Heart right ventricle (tissue), 16 donors: ENCODE measurements around the gene ALMS1. TPM values are rescaled to one million over a fixed set of nuclear protein-coding genes. Genes with fewer than 3 reads are reported as not detected.
"Not testable (repeated sequence)": the region's sequence is repeated elsewhere in the genome, so short reads cannot be mapped to it uniquely, and the experiment has no call there.

Experiments
- ATAC-seq, 8 donors: fragments of 200-7000 bp; cut with Tn5 transposase; one replicate each; pipeline ENCODE4 v1.9.1; 2020; ENCODE audit warnings: mild to moderate bottlenecking in 8 of 8, moderate library complexity in 8 of 8, moderate number of reproducible peaks in 1 of 8
- DNase-seq, 2 donors: peaks; one replicate each; pipeline ENCODE4 v3.0.0-alpha.2; 2020
- H3K27ac ChIP-seq, 10 donors: fragments of 200-600 bp; sonication (generic) in 2 of 10; one replicate each; pipeline versions ENCODE4 v1.5.0 to v1.8.0; 2020 to 2022; ENCODE audit warnings: mild to moderate bottlenecking in 3 of 10
- H3K27me3 ChIP-seq, 7 donors: fragments of 200-600 bp; one replicate each; pipeline ENCODE4 v1.8.0; 2021 to 2022; ENCODE audit warnings: mild to moderate bottlenecking in 2 of 7
- H3K36me3 ChIP-seq, 9 donors: fragments of 200-600 bp; sonication (generic) in 1 of 9; one replicate each; pipeline versions ENCODE4 v1.5.0 to v1.8.0; 2020 to 2022; ENCODE audit warnings: mild to moderate bottlenecking in 2 of 9
- H3K4me1 ChIP-seq, 9 donors: fragments of 200-600 bp; sonication (generic) in 1 of 9; one replicate each; pipeline versions ENCODE4 v1.5.0 to v1.8.0; 2020 to 2022; ENCODE audit warnings: mild to moderate bottlenecking in 4 of 9
- H3K4me3 ChIP-seq, 10 donors: fragments of 200-600 bp; sonication (generic) in 2 of 10; one replicate each; pipeline versions ENCODE4 v1.5.0 to v1.8.0; 2020 to 2022; ENCODE audit warnings: mild to moderate bottlenecking in 7 of 10, moderate library complexity in 2 of 10
- H3K9me3 ChIP-seq, 11 donors: fragments of 200-600 bp in 10 of 11; sonication (generic) in 2 of 11; one replicate each; pipeline versions ENCODE4 v1.5.0 to v1.8.0; 2013 to 2022; ENCODE audit warnings: mild to moderate bottlenecking in 2 of 11, control low read depth in 1 of 11, moderate library complexity in 1 of 11
- CTCF ChIP-seq, 9 donors: fragments of 200-600 bp; sonication (generic) in 2 of 9; IDR thresholded peaks; one replicate each; pipeline versions ENCODE4 v1.5.0 to v1.8.0; 2021 to 2022; ENCODE audit warnings: antibody characterized with exemption in 9 of 9, mild to moderate bottlenecking in 5 of 9, moderate library complexity in 1 of 9
- WGBS, 2 donors: extraction: QIAGEN DNeasy Blood & Tissue Kit; methylation state at CpG; one replicate each; pipeline ENCODE4 v1.1.7; 2013; ENCODE audit warnings: inconsistent platforms in 1 of 2; 5-methylcytosine and 5-hydroxymethylcytosine counted together
- intact Hi-C, 10 donors: fragments of 100-400 bp; cut with DNase I; formaldehyde crosslinking; loops; one replicate each; pipeline versions ENCODE4 v1.11.1 to v1.14.2; 2022
- polyA plus RNA-seq, 2 donors: library from polyadenylated mRNA; stranded (reverse); fragments of 200-250 nt; gene quantifications; one replicate each; pipeline ENCODE4 v1.2.3, GENCODE V29; 2013
- total RNA-seq, 10 donors: library from RNA; stranded (reverse); fragmentation: NEBNext Ultra II Directional in 3 of 10; extraction: Animal tissue kit (Norgen Biotek cat#: 25700) in 3 of 10; gene quantifications; one replicate each; pipeline versions ENCODE4 v1.2.1 to v1.2.4, GENCODE V29; 2021 to 2023
- donor health status: Arrhythmogenic right ventricular cardiomyopathy.
- donor health status: ischemic (EF 13 %, LVEDD 7.1; RV severe dilation, severe dysfunction).
- donor health status: healthy with polysubstance abuse.
- donor health status: DM: no; HTN: yes; CAD: no.
- donor health status: DM: no; HTN: no; CAD: no.
- donor health status: ischemic (EF 25% LVEDD 6.9; RV normal size, moderate dysfunction).
- donor health status: ischemic (EF 25% LVEDD 5.7; RV mildly dilated, moderate dysfunction).
- donor health status: healthy.
- donor health status: DM: yes; HTN: yes; CAD: no.
- donor health status: Ischemic cardiomyopathy.
- donor health status: ischemic (EF 35%, LVEDD 5.7; RV mildly dilated, moderate dysfunction).
- donor health status: nonischemic (EF 11% LVEDD 7.7; RV severe dilation, severe dysfunction).
- donor health status: DM: yes; HTN: yes; CAD: no.
- donor health status: PGD.
- donor health status: ischemic (EF 29% LVEDD 5.4; RV normal size, mild dysfunction).
- donor health status: nonischemic (EF 23%, LVEDD 6.1; RV moderate dilation, normal function).

The ALMS1 gene
- total and polyA plus RNA-seq, 12 donors, result 3.8 to 16.9 (median 9.7) TPM

GRCh38 chr2:73503992-73504570 is 118.4 kb downstream of the ALMS1 start:
- Histone ChIP-seq H3K4me3 (no peak overlapping the region), H3K27me3 (no peaks in the 10 kb centered on the region), H3K36me3 (no peaks in the 10 kb centered on the region), H3K4me1 (peaks cover 0 to 5% (median 0%) of the 10 kb centered on the region in 9 donors), H3K9me3 (peaks cover 0 to 34% (median 6%) of the 10 kb centered on the region in 11 donors), H3K27ac (no peak overlapping the region)
- DNase-seq (no peak), ATAC-seq (no peak)
- TF ChIP-seq CTCF (IDR thresholded peaks at IDR 0.05), result no peak
- intact Hi-C loops, result no loop called here
- WGBS, 2 donors, result 55 to 64% methylated on average over 2 of the region's 2 CpGs

DNA sequence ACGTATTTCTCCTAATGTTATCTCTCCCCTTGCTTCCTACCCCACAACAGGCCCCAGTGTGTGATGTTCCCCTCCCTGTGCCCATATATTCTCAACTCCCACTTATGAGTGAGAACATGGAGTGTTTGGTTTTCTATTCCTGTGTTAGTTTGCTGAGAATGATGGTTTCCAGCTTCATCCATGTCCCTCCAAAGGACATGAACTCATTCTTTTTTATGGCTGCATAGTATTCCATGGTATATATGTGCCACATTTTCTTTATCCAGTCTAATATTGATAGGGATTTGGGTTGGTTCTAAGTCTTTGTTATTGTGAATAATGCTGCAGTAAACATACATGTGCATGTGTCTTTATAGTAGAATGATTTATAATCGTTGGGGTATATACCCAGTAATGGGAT is 119.2 kb downstream of the ALMS1 start:
- H3K9me3 ChIP-seq, result peaks cover 0 to 40% (median 6%) of the 10 kb centered on the region in 11 donors
- H3K36me3 ChIP-seq, H3K27ac ChIP-seq, intact Hi-C loops, DNase-seq, H3K4me3 ChIP-seq, ATAC-seq, H3K27me3 ChIP-seq, H3K4me1 ChIP-seq: not testable (repeated sequence)
- WGBS, 2 donors, result 98 to 99% methylated on average over 2 of the region's 2 CpGs

- H3K27me3 ChIP-seq, H3K4me1 ChIP-seq, ATAC-seq, DNase-seq, H3K4me3 ChIP-seq, intact Hi-C loops, H3K27ac ChIP-seq: not testable (repeated sequence)
- Histone ChIP-seq H3K36me3 (peaks cover 0 to 15% (median 5%) of the 10 kb centered on the region in 9 donors), H3K9me3 (peaks cover 0 to 55% (median 6%) of the 10 kb centered on the region in 11 donors)
- WGBS, 2 donors, result 88 to 91% methylated on average over 5 of the region's 5 CpGs
These were observed 124.8 kb downstream of the ALMS1 start for GRCh38 chr2:73510470-73510869.

DNA sequence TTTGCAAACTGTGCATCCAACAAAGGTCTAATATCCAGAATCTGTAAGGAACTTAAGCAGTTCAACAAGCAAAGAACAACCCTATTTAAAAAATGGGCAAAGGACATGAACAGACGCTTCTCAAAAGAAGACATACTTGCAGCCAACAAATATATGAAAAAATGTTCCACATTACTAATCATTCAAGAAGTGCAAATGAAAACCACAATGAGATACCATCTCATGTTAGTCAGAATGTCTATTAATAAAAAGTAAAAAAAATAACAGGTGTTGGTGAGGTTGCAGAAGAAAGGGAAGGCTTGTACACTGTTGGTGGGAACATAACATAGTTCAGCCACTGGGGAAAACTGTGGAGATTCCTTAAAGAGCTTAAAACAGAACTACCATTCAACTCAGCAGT is 130.4 kb downstream of the ALMS1 start:
- Histone ChIP-seq H3K9me3 (peaks cover 0 to 20% (median 3%) of the 10 kb centered on the region in 11 donors), H3K27ac (no peak overlapping the region), H3K36me3 (peaks cover 0 to 32% (median 8%) of the 10 kb centered on the region in 9 donors), H3K4me3 (no peak overlapping the region), H3K27me3 (no peaks in the 10 kb centered on the region), H3K4me1 (no peaks in the 10 kb centered on the region)
- no peak for ATAC-seq
- WGBS, 2 donors, result 97 to 100% methylated on average over 1 of the region's 1 CpG
- intact Hi-C loops, result no loop called here
- no peak for TF ChIP-seq CTCF (IDR thresholded peaks at IDR 0.05)
- DNase-seq, result no peak

- DNase-seq (no peak), ATAC-seq (no peak)
- no peak for TF ChIP-seq CTCF (IDR thresholded peaks at IDR 0.05)
- 96 to 100% methylated on average over 1 of the region's 1 CpG for WGBS, 2 donors
- Histone ChIP-seq H3K27ac (no peak overlapping the region), H3K27me3 (no peaks in the 10 kb centered on the region), H3K9me3 (peaks cover 0 to 59% (median 36%) of the 10 kb centered on the region in 11 donors), H3K4me3 (no peak overlapping the region), H3K4me1 (no peaks in the 10 kb centered on the region), H3K36me3 (peaks cover 0 to 90% (median 16%) of the 10 kb centered on the region in 9 donors)
- intact Hi-C loops, result no loop called here
These were observed 143.1 kb downstream of the ALMS1 start for GRCh38 chr2:73528688-73529087.

DNA sequence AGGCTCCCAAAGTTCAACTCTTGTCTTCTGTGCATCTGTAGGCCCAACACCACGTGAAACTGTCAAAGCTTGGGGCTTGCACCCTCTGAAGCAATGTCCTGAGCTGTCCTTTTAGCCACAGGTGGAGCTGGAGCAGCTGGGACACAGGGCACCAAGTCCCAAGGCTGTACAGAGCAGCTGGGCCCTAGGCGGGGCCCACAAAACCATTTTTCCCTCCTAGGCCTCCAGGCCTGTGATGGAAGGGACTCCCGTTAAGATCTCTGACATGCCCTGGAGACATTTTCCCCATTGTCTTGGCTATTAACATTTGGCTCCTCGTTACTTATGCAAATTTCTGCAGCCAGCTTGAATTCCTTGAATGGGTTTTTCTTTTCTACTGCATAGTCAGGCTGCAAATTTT is 145.1 kb downstream of the ALMS1 start:
- ATAC-seq, H3K27ac ChIP-seq, H3K4me3 ChIP-seq, H3K27me3 ChIP-seq, DNase-seq, intact Hi-C loops, H3K4me1 ChIP-seq: not testable (repeated sequence)
- 94 to 95% methylated on average over 4 of the region's 4 CpGs for WGBS, 2 donors
- Histone ChIP-seq H3K36me3 (peaks cover 0 to 86% (median 31%) of the 10 kb centered on the region in 9 donors), H3K9me3 (peaks cover 0 to 44% (median 25%) of the 10 kb centered on the region in 11 donors)
